Right lobe of liver (tissue), 6 donors: ENCODE measurements around the gene RINL. TPM values are rescaled to one million over a fixed set of nuclear protein-coding genes. Genes with fewer than 3 reads are reported as not detected.
A peak's percentile ranks its signal among the peaks of the same experiment; 100 is the strongest.
"Not testable (repeated sequence)": the region's sequence is repeated elsewhere in the genome, so short reads cannot be mapped to it uniquely, and the experiment has no call there.

Experiments used
- ATAC-seq, 4 donors: fragments of 200-7000 bp; cut with Tn5 transposase; one replicate each; pipeline ENCODE4 v1.9.1; 2020; ENCODE audit warnings: mild to moderate bottlenecking in 4 of 4, moderate library complexity in 4 of 4
- DNase-seq, 3 donors: peaks; one replicate each; pipeline ENCODE4 v3.0.0-alpha.2; 2020
- H3K27ac ChIP-seq, 3 donors: fragments of 200-600 bp; one replicate each; pipeline ENCODE4 v1.8.0; 2022
- H3K27me3 ChIP-seq, 2 donors: fragments of 200-600 bp; one replicate each; pipeline ENCODE4 v1.8.0; 2022
- H3K36me3 ChIP-seq, 4 donors: fragments of 200-600 bp; sonication (generic) in 1 of 4; one replicate each; pipeline versions ENCODE4 v1.5.1 to v1.8.0; 2017 to 2022; ENCODE audit warnings: control low read depth in 1 of 4
- H3K4me1 ChIP-seq, 4 donors: fragments of 200-600 bp; sonication (generic) in 1 of 4; one replicate each; pipeline versions ENCODE4 v1.5.1 to v1.8.0; 2017 to 2022; ENCODE audit warnings: control low read depth in 1 of 4
- H3K4me3 ChIP-seq, 3 donors: fragments of 200-600 bp; one replicate each; pipeline ENCODE4 v1.8.0; 2022
- H3K9me3 ChIP-seq, 4 donors: fragments of 200-600 bp; sonication (generic) in 1 of 4; one replicate each; pipeline versions ENCODE4 v1.5.1 to v1.8.0; 2017 to 2022; ENCODE audit warnings: control low read depth in 1 of 4
- POLR2A ChIP-seq: fragments of 450-650 bp; IDR thresholded peaks from one replicate; pipeline ENCODE4 v1.6.1; 2017; ENCODE audit warnings: antibody characterized with exemption, mild to moderate bottlenecking
- WGBS: methylation state at CpG from one replicate; pipeline ENCODE4 v1.1.6; 2018; ENCODE audit warnings: low coverage, low lambda C conversion rate; ENCODE audit not compliant: insufficient coverage; ENCODE audit errors: missing lambda C conversion rate; 5-methylcytosine and 5-hydroxymethylcytosine counted together
- intact Hi-C, 2 donors: fragments of 100-400 bp; cut with DNase I; formaldehyde crosslinking; loops; one replicate each; pipeline versions ENCODE4 v1.11.2 to v1.14.1; 2022
- total RNA-seq, 6 experiments: library from RNA; depleted of rRNA in 2 of 6; stranded (reverse); fragments of >200 nt in 2 of 6; fragmentation: NEBNext Ultra II Directional in 3 of 6; extraction: Animal tissue kit (Norgen Biotek cat#: 25700) in 3 of 6; gene quantifications; one replicate each; pipeline versions ENCODE4 v1.1.0 to v1.2.4, GENCODE V29; 2016 to 2023
- TF ChIP-seq, protein P1 (sequence below), 4 donors: fragments of 200-600 bp in 3 of 4; fragments of 450-650 bp in 1 of 4; IDR thresholded peaks; one replicate each; pipeline versions ENCODE4 v1.5.1 to v1.8.0; 2016 to 2022; ENCODE audit warnings: antibody characterized with exemption in 4 of 4, mild to moderate bottlenecking in 2 of 4
- donor health status: DM: no; HTN: yes; CAD: no.
- donor health status: DM: no; HTN: no; CAD: no.
- donor health status: DM: no; HTN: no; CAD: no.
- donor health status: DM: no; HTN: yes; CAD: no.
- donor health status: DM: no; HTN: yes; CAD: no.

RINL gene
- total RNA-seq, 6 experiments from 2014 or later: 3.3 to 13.8 (median 5.5) TPM

DNA sequence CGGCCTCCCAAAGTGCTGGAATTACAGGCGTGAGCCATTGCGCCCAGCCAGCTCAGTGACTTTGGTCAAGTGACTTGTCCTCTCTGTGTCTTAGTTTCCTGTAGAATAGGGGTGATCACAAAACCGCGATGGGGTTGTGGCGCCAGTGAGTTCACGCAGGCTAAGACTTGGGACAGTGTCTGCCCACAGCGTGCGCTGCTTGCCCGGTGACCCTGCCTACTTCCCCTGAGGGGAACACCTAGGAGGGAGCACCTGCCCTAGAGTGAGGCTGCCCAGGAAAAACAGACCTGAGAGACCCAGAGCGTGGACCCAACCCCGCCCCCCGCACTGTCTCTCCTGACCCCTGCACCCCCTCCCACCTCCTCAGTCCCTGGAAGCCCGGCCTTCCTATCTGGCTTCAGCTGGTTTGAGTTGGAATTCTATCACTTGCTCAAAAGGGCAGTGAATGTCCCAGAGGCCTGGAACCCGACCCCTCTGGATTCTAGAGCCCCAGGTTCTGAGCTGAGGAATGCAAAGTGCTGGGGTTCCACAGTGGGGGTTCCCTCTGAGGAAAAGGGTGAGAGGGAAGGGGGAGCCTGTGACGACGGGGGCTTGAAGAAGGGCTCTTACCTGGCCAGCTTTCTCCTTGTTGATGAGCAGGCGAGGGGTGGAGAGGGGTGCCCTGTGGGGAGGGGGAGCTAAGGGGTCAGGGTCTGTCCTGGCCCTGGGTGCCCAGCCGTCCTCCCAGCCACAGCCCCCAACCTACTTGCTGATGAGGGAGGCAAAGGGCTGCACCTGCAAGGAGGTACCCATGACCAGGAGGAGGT lies 2.2 kb upstream of the RINL start:
- 96% methylated on average over 3 of the region's 19 CpGs for WGBS
- Histone ChIP-seq H3K4me3 (no peak overlapping the region), H3K9me3 (no peaks in the 10 kb centered on the region), H3K4me1 (no peaks in the 10 kb centered on the region), H3K36me3 (peaks cover 0 to 4% (median 0%) of the 10 kb centered on the region in 4 donors), H3K27me3 (no peaks in the 10 kb centered on the region), H3K27ac (no peak overlapping the region)
- intact Hi-C loops: no loop called here
- DNase-seq: no peak
- TF ChIP-seq, protein P1, sequence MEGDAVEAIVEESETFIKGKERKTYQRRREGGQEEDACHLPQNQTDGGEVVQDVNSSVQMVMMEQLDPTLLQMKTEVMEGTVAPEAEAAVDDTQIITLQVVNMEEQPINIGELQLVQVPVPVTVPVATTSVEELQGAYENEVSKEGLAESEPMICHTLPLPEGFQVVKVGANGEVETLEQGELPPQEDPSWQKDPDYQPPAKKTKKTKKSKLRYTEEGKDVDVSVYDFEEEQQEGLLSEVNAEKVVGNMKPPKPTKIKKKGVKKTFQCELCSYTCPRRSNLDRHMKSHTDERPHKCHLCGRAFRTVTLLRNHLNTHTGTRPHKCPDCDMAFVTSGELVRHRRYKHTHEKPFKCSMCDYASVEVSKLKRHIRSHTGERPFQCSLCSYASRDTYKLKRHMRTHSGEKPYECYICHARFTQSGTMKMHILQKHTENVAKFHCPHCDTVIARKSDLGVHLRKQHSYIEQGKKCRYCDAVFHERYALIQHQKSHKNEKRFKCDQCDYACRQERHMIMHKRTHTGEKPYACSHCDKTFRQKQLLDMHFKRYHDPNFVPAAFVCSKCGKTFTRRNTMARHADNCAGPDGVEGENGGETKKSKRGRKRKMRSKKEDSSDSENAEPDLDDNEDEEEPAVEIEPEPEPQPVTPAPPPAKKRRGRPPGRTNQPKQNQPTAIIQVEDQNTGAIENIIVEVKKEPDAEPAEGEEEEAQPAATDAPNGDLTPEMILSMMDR (IDR thresholded peaks at IDR 0.05): no peak
- no peak for TF ChIP-seq POLR2A
- ATAC-seq: peak in 1 of 4 donors; percentile 13

DNA sequence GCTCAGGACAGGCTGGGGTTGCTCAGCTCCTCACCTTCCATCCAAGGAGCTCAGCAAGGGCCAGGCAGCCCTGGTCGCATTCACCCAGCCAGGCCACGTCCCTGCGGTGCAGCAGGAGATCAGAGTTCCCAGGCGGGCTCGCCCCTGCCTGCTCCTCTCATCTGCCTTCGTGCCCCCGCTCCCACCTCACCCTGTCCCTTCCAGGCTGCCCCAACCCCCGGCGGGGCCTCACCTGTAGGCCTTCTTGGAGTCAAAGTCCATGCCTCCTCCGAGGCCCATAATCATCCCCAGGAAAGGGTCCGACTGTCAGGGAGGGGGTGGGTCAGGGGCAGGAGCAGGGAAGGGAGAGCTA lies 1.3 kb upstream of the RINL start:
- ATAC-seq (peak in 1 of 4 donors; percentile 12), DNase-seq (no peak)
- Histone ChIP-seq H3K4me1 (no peaks in the 10 kb centered on the region), H3K36me3 (peaks cover 0 to 4% (median 0%) of the 10 kb centered on the region in 4 donors), H3K9me3 (no peaks in the 10 kb centered on the region), H3K27ac (no peak overlapping the region), H3K4me3 (no peak overlapping the region), H3K27me3 (no peaks in the 10 kb centered on the region)
- 85% methylated on average over 4 of the region's 11 CpGs for WGBS
- intact Hi-C loops: no loop called here
- TF ChIP-seq POLR2A: no peak
- TF ChIP-seq, protein P1 (IDR thresholded peaks at IDR 0.05): no peak

DNA sequence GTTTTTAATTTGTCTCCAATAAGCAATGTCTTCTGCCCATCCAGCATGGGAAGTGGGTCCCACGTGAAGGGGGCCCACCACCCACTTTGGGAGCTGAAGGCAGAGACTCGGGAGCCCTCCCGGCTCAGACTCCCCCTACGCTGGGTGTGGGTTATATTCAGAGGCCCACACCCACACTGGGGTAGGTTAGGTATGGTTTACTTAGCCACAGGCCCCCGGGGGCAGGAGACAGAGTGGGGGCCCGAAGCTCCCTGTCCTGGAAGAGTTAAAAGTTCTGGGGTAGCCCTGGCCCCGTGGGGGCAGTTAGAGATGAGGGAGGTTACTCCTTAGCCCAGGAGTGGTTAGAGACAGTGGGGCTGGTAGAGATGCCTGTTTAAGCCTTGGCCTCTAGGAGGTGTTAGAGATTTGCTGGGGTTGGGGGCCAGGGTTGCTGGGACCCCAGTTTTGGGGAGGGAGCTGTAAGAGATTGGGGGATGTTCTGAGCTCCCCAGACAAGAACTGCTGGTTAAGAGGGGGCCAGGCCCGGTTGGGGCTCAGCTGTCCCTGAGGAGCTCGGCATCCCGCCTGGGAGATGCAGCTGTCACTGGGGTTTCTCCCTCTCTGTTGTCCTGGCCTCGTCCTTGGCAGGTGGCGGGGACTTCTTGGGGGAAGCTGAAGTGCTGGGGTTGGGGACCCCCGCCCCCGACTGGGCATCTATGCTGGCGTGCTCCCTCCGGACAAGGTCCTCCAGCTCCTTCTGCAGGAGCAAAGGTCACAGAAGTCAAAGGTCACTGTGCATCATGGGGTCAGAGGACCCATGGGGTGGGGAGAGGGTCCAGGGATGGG lies 712 bp upstream of the RINL start:
- ATAC-seq (no peak), DNase-seq (no peak)
- Histone ChIP-seq H3K27ac (peak overlapping the region; percentile 9 to 51 (median 20)), H3K27me3 (no peaks in the 10 kb centered on the region), H3K36me3 (peaks cover 0 to 4% (median 0%) of the 10 kb centered on the region in 4 donors), H3K9me3 (no peaks in the 10 kb centered on the region), H3K4me3 (no peak overlapping the region), H3K4me1 (no peaks in the 10 kb centered on the region)
- intact Hi-C loops: no loop called here
- 47% methylated on average over 5 of the region's 16 CpGs for WGBS
- no peak for TF ChIP-seq POLR2A

DNA sequence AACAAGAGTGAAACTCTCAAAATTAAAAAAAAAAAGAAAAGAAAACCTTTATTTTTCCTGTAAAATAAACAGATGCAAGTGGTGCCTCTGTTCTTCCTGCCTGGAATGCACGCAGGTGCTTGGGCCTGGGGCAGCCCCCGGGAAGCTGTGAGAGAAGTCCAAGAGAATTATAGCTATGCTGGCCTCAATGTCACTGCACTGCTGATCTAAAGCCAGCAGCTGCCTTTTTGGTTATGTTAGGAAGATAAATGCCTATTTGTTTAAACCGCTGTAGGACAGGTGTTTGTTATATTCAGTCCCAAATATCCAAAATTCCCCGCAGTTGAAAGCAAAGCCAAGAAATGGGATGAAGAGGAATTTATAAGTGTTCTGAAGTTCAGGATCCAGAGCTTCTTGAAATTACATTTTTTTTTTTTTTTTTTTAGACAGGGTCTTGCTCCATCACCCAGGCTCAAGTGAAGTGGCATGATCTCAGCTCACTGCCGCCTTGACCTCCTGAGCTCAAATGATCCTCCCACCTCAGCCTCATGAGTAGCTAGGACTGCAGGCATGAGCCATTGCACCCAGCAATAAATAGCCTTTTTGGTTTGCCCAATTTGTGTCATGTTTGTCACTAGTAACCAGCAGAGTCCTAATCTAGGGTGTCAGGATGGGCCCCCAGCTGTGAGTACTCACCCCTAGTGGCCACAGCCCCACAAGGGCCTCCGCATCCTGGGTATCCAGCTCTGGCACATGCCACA lies 2.2 kb downstream of the RINL start:
- WGBS: 85% methylated on average over 5 of the region's 6 CpGs
- ATAC-seq (no peak), DNase-seq (no peak)
- Histone ChIP-seq H3K27me3 (no peaks in the 10 kb centered on the region), H3K27ac (no peak overlapping the region), H3K36me3 (no peaks in the 10 kb centered on the region), H3K4me1 (no peaks in the 10 kb centered on the region), H3K9me3 (no peaks in the 10 kb centered on the region), H3K4me3 (no peak overlapping the region)
- TF ChIP-seq, protein P1 (IDR thresholded peaks at IDR 0.05): no peak
- no peak for TF ChIP-seq POLR2A
- intact Hi-C loops: no loop called here

DNA sequence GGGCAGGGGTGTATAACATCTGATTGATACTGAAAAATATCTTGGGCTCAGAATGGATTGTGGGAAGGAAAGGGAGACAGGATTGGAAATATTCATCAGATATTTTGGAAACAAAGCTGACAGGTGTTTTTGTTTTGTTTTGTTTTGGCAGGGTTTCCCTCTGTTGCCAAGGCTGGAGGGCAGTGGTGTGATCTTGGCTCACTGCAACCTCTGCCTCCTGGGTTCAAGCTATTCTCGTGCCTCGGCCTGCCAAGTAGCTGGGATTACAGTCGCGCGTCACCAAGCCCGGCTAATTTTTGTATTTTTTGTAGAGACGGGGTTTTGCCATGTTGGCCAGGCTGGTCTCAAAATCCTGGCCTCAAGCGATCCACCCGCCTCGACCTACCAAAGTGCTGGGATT lies 4.7 kb downstream of the RINL start:
- H3K27me3 ChIP-seq, DNase-seq, H3K36me3 ChIP-seq, ATAC-seq, H3K9me3 ChIP-seq, intact Hi-C loops, H3K27ac ChIP-seq, H3K4me3 ChIP-seq: not testable (repeated sequence)
- 83% methylated on average over 7 of the region's 10 CpGs for WGBS
- peaks cover 0 to 14% (median 2%) of the 10 kb centered on the region in 4 donors for H3K4me1 ChIP-seq
